NT2/D1 (cell line): Measurements from ENCODE around the gene OSBPL3.

Source experiments
- YY1 ChIP-seq: IDR thresholded peaks from 2 replicates; pipeline ENCODE4 v1.6.1; 2011; ENCODE audit not compliant: insufficient read length, insufficient read depth
- ZNF274 ChIP-seq: IDR thresholded peaks from 2 replicates; pipeline ENCODE4 v1.6.1; 2011; ENCODE audit warnings: mild to moderate bottlenecking, low read depth, low read length

DNA sequence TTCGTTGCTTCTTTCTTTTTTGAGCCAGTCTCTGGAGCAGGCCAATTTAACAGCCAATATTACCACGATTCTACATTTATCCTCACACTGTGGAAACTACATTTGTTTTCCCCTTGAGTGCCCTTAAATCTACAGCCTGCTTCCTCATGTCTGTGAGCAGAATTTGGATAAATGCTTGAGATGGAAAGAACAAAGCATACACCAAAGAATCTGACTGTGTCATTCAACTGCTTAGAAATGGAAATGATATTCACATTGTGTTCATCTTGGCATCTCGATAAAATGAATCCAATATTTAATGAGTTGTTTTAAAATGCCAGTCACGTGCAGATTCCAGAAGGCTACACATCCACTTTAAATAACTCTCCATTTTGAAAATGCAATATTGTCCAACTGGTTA lies 181.7 kb downstream of the OSBPL3 start:
- TF ChIP-seq YY1, result no peak
- TF ChIP-seq ZNF274, result no peak
